Naive B cell (primary cell): ENCODE data around the gene PPP1R1B. TPM values are rescaled to one million over a fixed set of nuclear protein-coding genes. Genes with fewer than 3 reads are reported as not detected.

Experiments used
- ATAC-seq, 2 donors: fragments of 150-1000 bp; cut with Tn5 transposase; 2 replicates each; pipeline ENCODE4 v1.10.0; 2021; ENCODE audit warnings: low read depth in 2 of 2, mild to moderate bottlenecking in 2 of 2, moderate library complexity in 2 of 2
- DNase-seq: peaks from one replicate; pipeline ENCODE4 v3.0.0; 2022
- H3K27ac Mint-ChIP-seq, 6 donors: one replicate each; pipeline ENCODE4 v1.8.0; 2020 to 2022; ENCODE audit warnings: mild to moderate bottlenecking in 6 of 6, mixed read lengths in 6 of 6, moderate library complexity in 5 of 6, inconsistent platforms in 2 of 6
- H3K27me3 Mint-ChIP-seq, 3 donors: one replicate each; pipeline ENCODE4 v1.8.0; 2021 to 2022; ENCODE audit warnings: mixed read lengths in 3 of 3, mild to moderate bottlenecking in 1 of 3
- H3K36me3 Mint-ChIP-seq, 2 donors: one replicate each; pipeline ENCODE4 v1.8.0; 2020 to 2022; ENCODE audit warnings: mixed read lengths in 2 of 2, inconsistent platforms in 1 of 2, mild to moderate bottlenecking in 1 of 2
- H3K4me1 Mint-ChIP-seq, 3 donors: one replicate each; pipeline ENCODE4 v1.8.0; 2020 to 2022; ENCODE audit warnings: mixed read lengths in 3 of 3, inconsistent platforms in 1 of 3, mild to moderate bottlenecking in 1 of 3, moderate library complexity in 1 of 3
- H3K4me3 Mint-ChIP-seq, 8 donors: one replicate each; pipeline ENCODE4 v1.8.0; 2020 to 2022; ENCODE audit warnings: mild to moderate bottlenecking in 8 of 8, mixed read lengths in 8 of 8, moderate library complexity in 8 of 8, inconsistent platforms in 2 of 8
- H3K9me3 Mint-ChIP-seq, 7 donors: one replicate each; pipeline ENCODE4 v1.8.0; 2020 to 2022; ENCODE audit warnings: mixed read lengths in 7 of 7, mild to moderate bottlenecking in 5 of 7, inconsistent platforms in 2 of 7, moderate library complexity in 1 of 7
- polyA plus RNA-seq, 6 donors: library from polyadenylated mRNA; unstranded; fragments of 300-500 nt; fragmentation: Illumina TruSeq; gene quantifications; one replicate each; pipeline ENCODE4 v1.2.3, GENCODE V29; 2021; ENCODE audit warnings: low read depth in 6 of 6

Gene PPP1R1B
- polyA plus RNA-seq, 6 donors from 2014 or later, result 0.12 TPM; not detected in 5

GRCh38 chr17:39612935-39613464 is 13.8 kb upstream of the PPP1R1B start:
- H3K9me3 Mint-ChIP-seq, result no peaks in the 10 kb centered on the region
- peaks cover 33 to 71% (median 53%) of the 10 kb centered on the region in 3 donors for H3K27me3 Mint-ChIP-seq
- ATAC-seq, result no peak
- H3K4me3 Mint-ChIP-seq, result no peak overlapping the region
- peak overlapping the region in 1 of 6 donors; percentile 36 for H3K27ac Mint-ChIP-seq
- H3K36me3 Mint-ChIP-seq, result no peaks in the 10 kb centered on the region
- peaks cover 14 to 21% (median 20%) of the 10 kb centered on the region in 3 donors for H3K4me1 Mint-ChIP-seq
- no peak for DNase-seq

GRCh38 chr17:39614545-39615157 is 12.1 kb upstream of the PPP1R1B start:
- DNase-seq (no peak), ATAC-seq (no peak)
- Mint-ChIP-seq H3K27me3 (peaks cover 19 to 55% (median 37%) of the 10 kb centered on the region in 3 donors), H3K4me3 (no peak overlapping the region), H3K27ac (no peak overlapping the region), H3K36me3 (no peaks in the 10 kb centered on the region), H3K9me3 (no peaks in the 10 kb centered on the region), H3K4me1 (peaks cover 19 to 30% (median 25%) of the 10 kb centered on the region in 3 donors)

GRCh38 chr17:39615434-39615833 is 11.3 kb upstream of the PPP1R1B start:
- no peak for DNase-seq
- H3K27me3 Mint-ChIP-seq, result peaks cover 19 to 47% (median 36%) of the 10 kb centered on the region in 3 donors
- H3K4me1 Mint-ChIP-seq, result peaks cover 19 to 30% (median 26%) of the 10 kb centered on the region in 3 donors
- peak overlapping the region in 3 of 8 donors; percentile 9 to 44 (median 26) for H3K4me3 Mint-ChIP-seq
- no peak overlapping the region for H3K27ac Mint-ChIP-seq
- H3K9me3 Mint-ChIP-seq, result no peaks in the 10 kb centered on the region
- no peak for ATAC-seq
- H3K36me3 Mint-ChIP-seq, result no peaks in the 10 kb centered on the region

- peaks cover 23 to 36% (median 30%) of the 10 kb centered on the region in 3 donors for H3K4me1 Mint-ChIP-seq
- H3K27me3 Mint-ChIP-seq, result peaks cover 10 to 40% (median 28%) of the 10 kb centered on the region in 3 donors
- no peak overlapping the region for H3K27ac Mint-ChIP-seq
- H3K36me3 Mint-ChIP-seq, result no peaks in the 10 kb centered on the region
- no peaks in the 10 kb centered on the region for H3K9me3 Mint-ChIP-seq
- no peak for DNase-seq
- peak overlapping the region; percentile 59 to 90 (median 86) for H3K4me3 Mint-ChIP-seq
- no peak for ATAC-seq
Measured at GRCh38 chr17:39617100-39617445, 9.7 kb upstream of the PPP1R1B start.

GRCh38 chr17:39617446-39618245 is 9.1 kb upstream of the PPP1R1B start:
- H3K4me1 Mint-ChIP-seq, result peaks cover 25 to 42% (median 36%) of the 10 kb centered on the region in 3 donors
- DNase-seq, result peak; percentile 62
- ATAC-seq, result peak; percentile 62 to 67
- peak overlapping the region in 4 of 6 donors; percentile 15 to 53 (median 34) for H3K27ac Mint-ChIP-seq
- peak overlapping the region; percentile 86 to 94 (median 89) for H3K4me3 Mint-ChIP-seq
- H3K36me3 Mint-ChIP-seq, result no peaks in the 10 kb centered on the region
- peaks cover 10 to 38% (median 26%) of the 10 kb centered on the region in 3 donors for H3K27me3 Mint-ChIP-seq
- no peaks in the 10 kb centered on the region for H3K9me3 Mint-ChIP-seq

- no peaks in the 10 kb centered on the region for H3K36me3 Mint-ChIP-seq
- H3K27me3 Mint-ChIP-seq, result peaks cover 5 to 31% (median 19%) of the 10 kb centered on the region in 3 donors
- H3K4me1 Mint-ChIP-seq, result peaks cover 27 to 43% (median 41%) of the 10 kb centered on the region in 3 donors
- ATAC-seq, result no peak
- H3K27ac Mint-ChIP-seq, result peak overlapping the region in 5 of 6 donors; percentile 20 to 77 (median 48)
- no peaks in the 10 kb centered on the region for H3K9me3 Mint-ChIP-seq
- no peak for DNase-seq
- H3K4me3 Mint-ChIP-seq, result peak overlapping the region; percentile 86 to 94 (median 89)
Measured at GRCh38 chr17:39618246-39618913, 8.4 kb upstream of the PPP1R1B start.

- ATAC-seq, result no peak
- DNase-seq, result no peak
- Mint-ChIP-seq H3K27me3 (peaks cover 4 to 25% (median 17%) of the 10 kb centered on the region in 3 donors), H3K9me3 (no peaks in the 10 kb centered on the region), H3K36me3 (no peaks in the 10 kb centered on the region), H3K27ac (peak overlapping the region in 1 of 6 donors; percentile 80), H3K4me1 (peaks cover 29 to 45% (median 44%) of the 10 kb centered on the region in 3 donors), H3K4me3 (peak overlapping the region in 7 of 8 donors; percentile 35 to 94 (median 86))
Measured at GRCh38 chr17:39618956-39619785, 7.6 kb upstream of the PPP1R1B start.

- H3K27ac Mint-ChIP-seq, result no peak overlapping the region
- DNase-seq (no peak), ATAC-seq (no peak)
- no peaks in the 10 kb centered on the region for H3K9me3 Mint-ChIP-seq
- H3K4me1 Mint-ChIP-seq, result peaks cover 28 to 45% (median 39%) of the 10 kb centered on the region in 3 donors
- peaks cover 0 to 25% (median 17%) of the 10 kb centered on the region in 3 donors for H3K27me3 Mint-ChIP-seq
- no peaks in the 10 kb centered on the region for H3K36me3 Mint-ChIP-seq
- peak overlapping the region in 3 of 8 donors; percentile 55 to 89 (median 73) for H3K4me3 Mint-ChIP-seq
Measured at GRCh38 chr17:39619786-39620101, 7.0 kb upstream of the PPP1R1B start.

- H3K27me3 Mint-ChIP-seq, result peaks cover 0 to 27% (median 25%) of the 10 kb centered on the region in 3 donors
- peaks cover 0 to 8% of the 10 kb centered on the region in 2 donors for H3K36me3 Mint-ChIP-seq
- peak overlapping the region in 6 of 8 donors; percentile 25 to 80 (median 55) for H3K4me3 Mint-ChIP-seq
- H3K4me1 Mint-ChIP-seq, result peaks cover 32 to 44% (median 42%) of the 10 kb centered on the region in 3 donors
- peak; percentile 87 for DNase-seq
- peak overlapping the region in 3 of 6 donors; percentile 3 to 96 (median 4) for H3K27ac Mint-ChIP-seq
- ATAC-seq, result peak; percentile 60
- no peaks in the 10 kb centered on the region for H3K9me3 Mint-ChIP-seq
Measured at GRCh38 chr17:39621523-39622379, 5.0 kb upstream of the PPP1R1B start.

GRCh38 chr17:39622380-39623006 is 4.3 kb upstream of the PPP1R1B start:
- Mint-ChIP-seq H3K4me3 (peak overlapping the region in 6 of 8 donors; percentile 25 to 80 (median 55)), H3K27me3 (peaks cover 0 to 30% (median 29%) of the 10 kb centered on the region in 3 donors), H3K4me1 (peaks cover 35 to 44% (median 42%) of the 10 kb centered on the region in 3 donors), H3K9me3 (no peaks in the 10 kb centered on the region), H3K27ac (peak overlapping the region in 1 of 6 donors; percentile 96), H3K36me3 (peaks cover 0 to 8% of the 10 kb centered on the region in 2 donors)
- ATAC-seq (peak in 1 of 2 donors; percentile 10), DNase-seq (no peak)

- ATAC-seq, result peak; percentile 67 to 75
- Mint-ChIP-seq H3K9me3 (no peaks in the 10 kb centered on the region), H3K4me1 (peaks cover 31 to 44% (median 41%) of the 10 kb centered on the region in 3 donors), H3K36me3 (peaks cover 0 to 8% of the 10 kb centered on the region in 2 donors), H3K4me3 (peak overlapping the region in 4 of 8 donors; percentile 29 to 76 (median 48)), H3K27me3 (peaks cover 5 to 38% (median 38%) of the 10 kb centered on the region in 3 donors), H3K27ac (peak overlapping the region in 2 of 6 donors; percentile 41 to 85)
- DNase-seq, result peak; percentile 83
Measured at GRCh38 chr17:39623356-39623950, 3.3 kb upstream of the PPP1R1B start.
